Ascending aorta (tissue), 2 donors: ENCODE data around the gene SNCB. TPM values are rescaled to one million over a fixed set of nuclear protein-coding genes. Genes with fewer than 3 reads are reported as not detected.

Source experiments
- DNase-seq, 2 donors: peaks; one replicate each; pipeline ENCODE4 v3.0.0-alpha.2; 2019; ENCODE audit warnings: low spot score in 2 of 2
- H3K27ac ChIP-seq, 2 donors: fragments of 200-600 bp; sonication (generic); one replicate each; pipeline ENCODE4 v1.5.1; 2016 to 2017; ENCODE audit warnings: mild to moderate bottlenecking in 1 of 2
- H3K27me3 ChIP-seq: fragments of 200-600 bp; sonication (generic); one replicate; pipeline ENCODE4 v1.5.1; 2017
- H3K36me3 ChIP-seq, 2 donors: fragments of 200-600 bp; sonication (generic); one replicate each; pipeline ENCODE4 v1.5.1; 2016
- H3K4me1 ChIP-seq, 2 donors: fragments of 200-600 bp; sonication (generic); one replicate each; pipeline ENCODE4 v1.5.1; 2016 to 2017; ENCODE audit warnings: mild to moderate bottlenecking in 1 of 2
- H3K4me3 ChIP-seq, 2 donors: fragments of 200-600 bp; sonication (generic); one replicate each; pipeline ENCODE4 v1.5.1; 2016 to 2017; ENCODE audit warnings: mild to moderate bottlenecking in 1 of 2
- H3K9me3 ChIP-seq, 2 donors: fragments of 200-600 bp; sonication (generic); one replicate each; pipeline ENCODE4 v1.5.1; 2016
- CTCF ChIP-seq, 3 experiments: fragments of 200-600 bp in 2 of 3; fragments of 450-650 bp in 1 of 3; sonication (generic) in 2 of 3; IDR thresholded peaks; one replicate each; pipeline ENCODE4 v1.5.1; 2016 to 2019; ENCODE audit warnings: antibody characterized with exemption in 3 of 3, mild to moderate bottlenecking in 1 of 3, moderate library complexity in 1 of 3
- intact Hi-C: fragments of 100-400 bp; cut with DNase I; formaldehyde crosslinking; loops from one replicate; pipeline ENCODE4 v1.15.1; 2023
- total RNA-seq: library from RNA; depleted of rRNA; stranded (reverse); fragments of >200 nt; gene quantifications from one replicate; pipeline ENCODE4 v1.1.0, GENCODE V29; 2016

The SNCB gene
- total RNA-seq, 1 donor from 2014 or later = not detected

GRCh38 chr5:176625966-176626875 lies 4.1 kb downstream of the SNCB start:
- Histone ChIP-seq H3K9me3 (no peaks in the 10 kb centered on the region), H3K4me3 (no peak overlapping the region), H3K4me1 (peaks cover 5 to 13% of the 10 kb centered on the region in 2 donors), H3K27me3 (peaks cover 21% of the 10 kb centered on the region), H3K36me3 (no peaks in the 10 kb centered on the region), H3K27ac (no peak overlapping the region)
- no peak for DNase-seq
- TF ChIP-seq CTCF (IDR thresholded peaks at IDR 0.05) = no peak
- intact Hi-C loops = no loop called here

GRCh38 chr5:176625512-176625911 lies 4.8 kb downstream of the SNCB start:
- H3K4me1 ChIP-seq = peaks cover 5 to 12% of the 10 kb centered on the region in 2 donors
- no peaks in the 10 kb centered on the region for H3K36me3 ChIP-seq
- H3K9me3 ChIP-seq = no peaks in the 10 kb centered on the region
- TF ChIP-seq CTCF (IDR thresholded peaks at IDR 0.05) = no peak
- no peak for DNase-seq
- peaks cover 28% of the 10 kb centered on the region for H3K27me3 ChIP-seq
- no peak overlapping the region for H3K4me3 ChIP-seq
- intact Hi-C loops = no loop called here
- no peak overlapping the region for H3K27ac ChIP-seq

GRCh38 chr5:176624938-176625337 lies 5.4 kb downstream of the SNCB start:
- no peak for DNase-seq
- no peak for TF ChIP-seq CTCF (IDR thresholded peaks at IDR 0.05)
- H3K27me3 ChIP-seq = peaks cover 33% of the 10 kb centered on the region

GRCh38 chr5:176624142-176624541 lies 6.2 kb downstream of the SNCB start:
- TF ChIP-seq CTCF (IDR thresholded peaks at IDR 0.05) = no peak
- Histone ChIP-seq H3K27me3 (peaks cover 32% of the 10 kb centered on the region), H3K9me3 (no peaks in the 10 kb centered on the region), H3K4me3 (no peak overlapping the region), H3K36me3 (no peaks in the 10 kb centered on the region), H3K4me1 (peaks cover 0 to 3% of the 10 kb centered on the region in 2 donors), H3K27ac (no peak overlapping the region)
- DNase-seq = no peak
- intact Hi-C loops = no loop called here

More at GRCh38 chr5:176624938-176625337, 5.4 kb downstream of the SNCB start:
- Histone ChIP-seq H3K4me3 (no peak overlapping the region), H3K4me1 (peaks cover under 1 to 7% of the 10 kb centered on the region in 2 donors), H3K36me3 (no peaks in the 10 kb centered on the region), H3K27ac (no peak overlapping the region), H3K9me3 (no peaks in the 10 kb centered on the region)
- intact Hi-C loops = no loop called here

- peaks cover 0 to 5% of the 10 kb centered on the region in 2 donors for H3K4me1 ChIP-seq
- H3K27me3 ChIP-seq = peaks cover 24% of the 10 kb centered on the region
- no peak for DNase-seq
- intact Hi-C loops = no loop called here
- no peaks in the 10 kb centered on the region for H3K9me3 ChIP-seq
- H3K4me3 ChIP-seq = no peak overlapping the region
- no peak overlapping the region for H3K27ac ChIP-seq
- H3K36me3 ChIP-seq = no peaks in the 10 kb centered on the region
- TF ChIP-seq CTCF (IDR thresholded peaks at IDR 0.05) = no peak
These were observed 8.7 kb downstream of the SNCB start for GRCh38 chr5:176621661-176622079.
